Inferior parietal cortex (tissue), 1 donor: ENCODE data around the gene LMX1A.

ENCODE experiments used
- DNase-seq: peaks from one replicate; pipeline ENCODE4 v3.0.0-alpha.2; 2016; ENCODE audit errors: extremely low spot score

LMX1A gene

DNA sequence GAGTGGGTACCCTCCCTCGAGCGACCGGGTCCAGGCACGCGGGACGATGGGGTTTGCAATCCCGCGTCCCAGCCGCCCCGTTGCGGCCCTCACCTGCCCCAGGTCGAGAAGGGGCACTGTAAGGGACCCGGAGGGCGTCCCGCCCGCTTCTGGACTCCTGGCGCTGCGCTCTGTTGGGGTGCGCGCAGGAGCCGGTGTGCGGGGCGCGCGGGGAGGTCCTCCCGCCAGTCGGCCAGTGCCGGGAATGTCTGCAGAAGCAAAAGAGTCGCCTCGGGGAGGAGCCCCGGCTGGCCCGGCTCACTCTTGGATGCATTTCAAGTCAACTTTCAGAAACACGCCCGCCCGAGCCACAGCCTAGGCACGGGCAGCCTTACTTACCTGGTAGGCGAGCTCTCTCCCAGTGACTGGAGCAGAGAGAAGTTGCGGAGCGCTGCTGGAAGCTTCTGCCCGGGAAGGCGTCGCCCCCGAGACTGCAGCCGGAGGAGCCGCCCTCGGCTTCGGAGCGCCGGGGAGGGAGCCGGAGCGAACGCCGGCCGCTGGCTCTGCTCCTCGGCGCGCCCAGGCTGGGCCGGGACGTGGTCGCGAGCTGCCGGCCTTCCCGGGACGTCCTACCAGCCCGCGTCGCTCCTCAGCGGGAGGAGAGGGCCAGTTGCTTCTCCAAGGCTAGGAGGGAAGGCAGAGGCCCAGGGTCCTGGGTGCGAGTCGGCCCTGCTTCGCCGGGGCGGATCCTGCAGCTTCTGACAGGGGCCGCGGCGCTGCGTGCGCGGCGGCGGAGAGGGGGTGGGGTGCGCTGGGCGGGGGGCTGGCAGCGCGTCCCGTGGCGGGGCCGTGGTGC, at the start of gene LMX1A:
Gene LMX1A, minus strand, starts transcription at position 739 of the 835 bp plus-strand sequence. CDS start 1,156 bp downstream, outside the sequence.
- DNase-seq, result no peak

DNA sequence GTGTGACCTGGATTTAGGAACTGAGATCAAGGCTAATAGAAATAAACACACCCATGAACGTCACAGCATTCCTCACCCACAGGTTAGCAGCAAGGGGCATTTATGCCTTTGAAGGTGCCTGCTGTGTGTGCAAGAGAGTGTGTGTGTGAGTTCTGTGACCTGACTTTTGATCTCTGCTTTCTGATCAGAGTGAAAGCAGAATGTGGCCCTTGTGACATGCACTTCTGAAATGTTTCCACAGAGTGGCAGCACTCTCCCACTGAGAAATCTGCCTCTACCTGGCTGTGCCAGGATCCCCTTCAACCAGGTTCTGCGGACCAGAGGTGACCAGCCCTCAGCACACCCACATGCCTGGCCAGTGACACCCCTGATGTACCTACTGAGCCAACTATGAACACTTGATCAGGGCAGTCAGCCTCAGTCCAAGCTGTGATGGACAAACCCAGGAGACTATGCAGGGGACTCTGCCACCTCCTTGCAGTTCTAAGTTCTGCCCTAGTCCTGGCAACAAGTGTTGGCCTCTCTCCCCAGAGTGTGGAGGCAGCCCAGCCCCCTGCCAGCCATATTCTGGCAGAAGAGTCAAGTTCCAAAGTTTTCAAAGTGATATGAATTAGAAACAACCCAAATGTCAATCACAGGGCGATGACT, 47.4 kb upstream of the LMX1A start:
- peak; percentile 39 for DNase-seq

DNA sequence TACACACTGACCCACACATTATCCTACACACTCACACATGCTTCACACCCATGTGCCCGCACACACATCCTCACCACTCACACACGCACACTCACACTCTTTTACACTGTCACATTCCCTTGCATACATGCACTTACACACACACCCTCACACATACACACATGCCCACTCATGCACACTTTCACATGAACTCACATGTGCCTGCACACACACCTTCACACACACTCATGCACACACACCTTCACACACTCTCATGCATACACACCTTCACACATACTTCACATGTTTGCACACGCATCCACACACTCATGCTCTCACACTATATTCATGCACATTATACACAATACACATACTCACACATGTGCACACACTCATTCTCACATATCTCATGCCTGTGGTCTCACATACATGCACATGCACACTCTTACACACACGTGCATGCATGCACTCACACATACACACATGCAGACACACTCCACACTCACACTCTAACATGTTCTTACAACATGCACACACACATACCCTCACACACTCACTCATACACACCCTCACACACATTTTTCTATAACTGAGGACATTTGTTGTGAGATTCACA, 46.1 kb upstream of the LMX1A start:
- DNase-seq, result no peak

DNA sequence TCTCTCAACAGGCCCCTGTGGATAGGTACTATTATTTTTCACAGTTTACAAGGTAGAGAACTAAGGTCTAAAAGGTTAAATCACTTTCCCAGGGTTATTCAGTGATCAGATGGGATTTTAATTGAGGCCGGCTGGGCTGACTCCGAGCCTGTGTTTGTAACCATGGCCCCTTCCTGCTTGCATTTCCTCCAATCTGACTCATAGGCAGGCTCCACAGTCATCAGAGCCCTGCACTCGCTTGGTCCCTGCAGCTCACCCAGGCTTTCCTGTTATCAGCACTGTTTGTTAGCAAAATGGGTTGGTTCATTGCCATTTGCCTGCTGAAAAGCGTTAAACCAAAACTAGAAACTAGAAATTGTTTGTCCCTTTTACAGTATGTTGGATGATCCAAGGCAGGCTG, 41.4 kb upstream of the LMX1A start:
- DNase-seq, result no peak

DNA sequence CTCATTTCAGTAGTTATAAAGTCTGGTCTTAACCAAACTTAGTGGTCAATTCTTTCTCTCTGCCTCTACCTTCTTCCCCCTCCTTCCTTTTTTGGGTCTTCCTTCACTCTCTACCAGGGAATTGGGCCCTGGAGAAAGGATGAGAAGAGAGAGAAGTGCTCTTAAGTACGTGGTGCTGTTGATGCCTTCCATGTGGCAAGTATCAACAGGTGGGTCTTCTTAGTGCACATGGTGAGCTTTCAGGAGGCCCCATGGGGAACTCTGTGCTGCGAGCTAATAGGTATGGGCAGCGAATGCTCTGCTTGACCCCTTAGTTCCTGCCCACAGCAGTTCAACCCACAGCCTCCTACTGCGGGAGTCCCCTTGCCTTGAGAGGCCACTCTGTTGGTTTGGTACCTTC, 39.4 kb upstream of the LMX1A start:
- no peak for DNase-seq

DNA sequence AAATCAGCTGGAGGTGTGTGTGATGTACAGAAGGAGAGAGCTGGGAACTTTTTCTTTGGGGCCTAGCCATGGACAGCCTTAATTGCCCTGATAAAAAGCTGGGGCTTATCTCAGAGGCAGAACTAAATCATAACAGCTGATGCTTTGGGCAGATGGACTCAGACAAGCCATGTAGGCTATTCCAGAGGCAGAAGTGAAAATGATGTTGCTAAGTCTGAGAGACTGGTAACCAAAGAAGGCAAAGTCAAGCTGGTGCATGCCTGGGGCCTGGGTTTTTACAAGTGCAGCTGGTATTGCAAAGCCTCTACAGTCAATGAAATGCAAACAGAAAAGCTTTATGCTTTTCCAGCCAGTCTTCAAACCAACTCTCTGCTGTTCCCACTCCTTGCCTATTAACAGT, 39.0 kb upstream of the LMX1A start:
- DNase-seq, result no peak

DNA sequence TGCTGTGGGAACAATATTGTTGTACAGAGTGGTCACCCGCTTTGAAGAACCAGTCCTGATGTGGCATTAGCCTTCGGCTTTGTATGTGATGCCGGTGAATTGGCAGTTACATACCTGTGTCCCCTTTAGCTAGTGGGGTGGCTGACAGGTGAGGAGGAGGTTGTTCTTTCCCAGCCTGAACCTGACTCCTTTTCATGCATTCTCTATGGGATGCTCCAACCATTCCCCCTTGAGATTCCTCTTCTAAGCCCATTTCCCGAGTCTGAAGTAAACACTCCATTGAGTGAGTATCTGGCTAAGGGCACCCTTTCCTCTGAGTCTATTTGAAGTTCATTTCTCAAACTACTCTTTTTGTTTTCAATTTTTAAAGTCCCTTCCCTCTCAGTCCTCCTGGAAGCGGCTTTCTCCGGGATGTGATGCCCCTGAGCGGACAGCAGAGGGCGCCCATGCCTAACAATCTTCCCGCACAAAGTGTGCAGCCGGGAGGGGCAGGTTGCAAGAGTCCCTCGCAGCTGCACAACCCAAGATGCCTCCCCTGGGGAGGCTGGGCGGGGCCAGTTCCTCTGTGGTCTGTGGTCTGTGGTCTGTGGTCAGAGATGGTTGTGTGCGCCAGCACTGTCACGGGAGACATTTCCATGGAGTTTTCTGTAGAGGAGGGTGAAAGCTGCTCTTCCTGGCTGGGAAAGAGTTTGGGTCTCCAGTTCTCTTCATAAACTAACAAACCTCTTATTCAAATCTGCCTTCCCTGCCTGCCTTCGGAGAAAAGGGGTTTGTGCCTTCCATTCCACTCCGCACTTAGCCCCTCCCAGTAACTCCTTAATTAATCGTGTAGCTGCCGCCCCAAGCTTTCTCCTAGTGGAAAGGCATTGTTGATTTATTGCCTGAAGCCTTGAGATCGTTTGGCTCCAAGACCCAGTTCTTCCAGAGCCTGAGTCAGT, 36.4 kb upstream of the LMX1A start:
- DNase-seq, result peak; percentile 85

DNA sequence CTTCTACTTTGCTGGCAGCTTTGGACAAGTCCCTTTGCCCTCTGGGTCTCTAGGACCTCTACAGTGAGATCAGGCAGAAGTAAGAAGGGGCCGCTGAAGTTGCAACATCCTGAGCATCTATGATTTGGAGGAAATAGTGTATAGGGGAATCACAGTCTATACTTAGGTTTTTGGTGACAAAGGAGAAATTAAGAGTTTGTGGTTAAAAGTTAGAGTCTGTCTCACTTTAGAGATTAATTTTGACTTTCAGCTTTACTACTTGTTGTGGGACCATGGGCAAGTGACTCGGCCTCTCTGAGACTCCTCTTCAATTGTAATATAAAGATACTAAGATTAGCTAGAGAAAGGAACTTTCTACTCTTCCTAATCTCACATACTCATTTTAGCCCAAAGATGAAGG, 33.1 kb upstream of the LMX1A start:
- DNase-seq, result no peak

DNA sequence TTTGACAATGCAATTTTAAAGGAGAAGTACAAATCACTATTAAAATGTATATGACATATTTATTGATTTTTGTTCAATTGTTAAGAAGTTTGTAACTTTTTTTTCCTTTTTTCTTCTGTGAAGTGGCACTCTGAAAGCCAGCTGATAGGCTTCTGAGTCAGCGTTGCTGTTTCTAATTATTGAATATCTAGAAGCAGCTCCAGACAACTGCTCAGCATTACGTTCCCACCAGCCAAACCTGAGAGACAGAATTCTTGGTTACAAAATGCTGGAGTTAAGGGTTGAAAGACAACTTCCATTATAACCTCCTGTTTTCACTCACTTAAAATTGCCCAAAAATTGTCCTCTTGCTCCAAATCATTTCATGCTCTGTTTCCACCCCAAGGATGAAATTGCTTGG, 31.4 kb upstream of the LMX1A start:
- no peak for DNase-seq

DNA sequence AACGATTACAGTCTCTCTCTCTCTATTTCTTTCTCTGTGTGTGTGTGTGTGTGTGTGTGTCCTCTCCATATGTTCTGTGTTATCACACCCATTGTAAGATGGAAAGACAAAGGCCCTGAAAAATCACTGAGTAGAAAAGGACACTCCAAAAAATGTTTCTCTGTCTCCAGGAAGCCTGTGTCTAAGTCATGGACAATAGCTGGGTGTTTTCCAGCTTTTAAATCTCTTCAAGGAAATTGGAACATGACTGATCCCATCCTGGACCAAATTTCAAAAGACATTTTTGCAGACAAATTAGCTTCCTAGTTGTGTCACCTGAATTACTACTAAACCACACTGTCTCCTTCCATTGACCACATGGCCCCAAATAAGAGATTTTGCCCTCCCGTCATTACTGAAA, 31.0 kb upstream of the LMX1A start:
- DNase-seq, result no peak

DNA sequence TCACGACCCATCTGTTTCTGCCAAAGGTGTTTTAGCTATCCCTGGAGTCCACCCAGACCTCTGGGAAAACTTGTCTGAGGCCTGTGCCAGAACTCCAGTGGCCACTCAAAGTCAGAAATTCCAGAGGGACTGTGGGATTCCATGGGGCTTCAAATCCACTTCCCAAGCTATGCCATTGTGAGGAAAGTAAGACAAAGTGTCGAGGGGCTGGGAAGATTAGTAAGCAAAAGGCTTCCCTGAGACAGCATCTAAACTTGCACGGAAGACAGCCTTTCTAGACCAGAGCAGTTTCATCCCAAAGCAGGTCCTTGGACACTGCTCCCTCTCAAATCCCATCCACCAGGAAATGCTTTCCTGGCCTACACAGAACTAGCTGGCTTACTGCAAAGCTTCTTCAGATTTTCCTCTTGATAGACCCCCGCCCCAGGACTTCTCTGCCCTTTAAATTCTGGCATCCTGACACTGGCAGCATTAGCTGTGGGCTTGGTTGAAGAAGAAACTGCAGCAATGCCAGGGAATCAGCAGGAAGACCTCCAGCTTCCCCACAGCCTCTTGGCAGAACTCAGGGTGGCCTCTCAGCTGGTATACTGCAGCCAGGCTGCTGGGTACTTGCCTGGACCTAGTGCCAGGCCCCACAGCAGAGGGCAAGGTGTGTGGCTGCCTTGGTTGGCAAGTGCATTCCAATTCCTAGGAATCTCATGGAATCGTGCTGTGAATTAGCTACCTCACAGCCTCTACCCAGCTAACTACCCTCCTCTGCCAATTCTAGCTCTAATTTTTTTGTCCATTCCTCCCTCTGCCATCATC, 27.3 kb upstream of the LMX1A start:
- no peak for DNase-seq

DNA sequence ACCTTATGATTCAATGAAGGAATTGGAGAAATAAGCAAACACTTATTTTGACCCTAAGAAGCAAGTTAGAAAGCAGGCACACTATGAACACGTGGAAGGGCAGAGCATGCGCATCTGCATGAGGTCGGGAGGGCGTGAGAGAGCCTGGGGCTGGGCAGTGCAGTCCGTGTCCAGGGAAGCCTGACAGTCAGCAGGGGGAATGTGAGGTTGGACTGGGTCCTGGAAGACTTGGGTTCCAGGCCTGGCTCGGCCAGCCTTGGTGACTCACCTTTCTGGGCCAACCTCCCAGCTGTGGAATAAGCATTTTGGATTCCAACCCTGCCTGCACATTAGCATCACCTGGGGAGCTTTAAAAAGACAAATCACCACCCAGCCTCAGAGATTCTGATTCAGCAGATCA, 26.6 kb upstream of the LMX1A start:
- no peak for DNase-seq

DNA sequence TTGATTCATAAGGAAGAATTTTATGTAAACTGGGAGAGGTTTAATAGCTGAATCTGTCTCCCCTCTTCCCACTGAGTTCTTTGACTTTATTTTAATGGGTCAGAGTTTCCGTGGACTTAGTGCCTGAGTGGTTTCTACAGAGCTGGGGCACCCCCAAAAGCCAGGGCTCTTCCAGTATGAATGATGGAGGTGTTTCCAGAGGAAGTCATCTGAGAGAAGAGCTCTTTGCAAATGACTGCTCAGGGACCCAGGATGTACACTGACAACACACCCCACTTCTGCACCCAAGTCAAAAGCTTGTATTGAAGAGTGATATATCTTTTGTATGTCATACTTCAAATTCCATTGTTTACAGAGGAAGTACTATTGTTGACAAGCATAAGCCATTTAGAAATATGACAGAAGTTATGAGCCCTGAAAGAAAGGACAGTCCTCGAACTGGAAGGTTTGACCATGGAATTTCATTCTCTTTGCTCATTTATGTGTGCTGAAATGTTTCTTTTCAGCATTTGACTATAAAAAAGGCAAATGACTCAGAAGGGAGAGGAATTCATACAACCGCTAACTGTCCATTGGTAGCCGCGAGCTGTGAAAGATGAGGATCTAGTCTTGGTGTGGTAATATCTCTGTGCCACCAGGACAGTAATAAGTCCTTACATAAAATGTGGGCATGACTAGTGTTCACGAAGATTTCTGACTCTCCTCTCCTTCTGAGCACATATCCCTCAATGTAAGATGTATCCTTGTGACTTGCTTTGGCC, 25.4 kb upstream of the LMX1A start:
- DNase-seq, result no peak

DNA sequence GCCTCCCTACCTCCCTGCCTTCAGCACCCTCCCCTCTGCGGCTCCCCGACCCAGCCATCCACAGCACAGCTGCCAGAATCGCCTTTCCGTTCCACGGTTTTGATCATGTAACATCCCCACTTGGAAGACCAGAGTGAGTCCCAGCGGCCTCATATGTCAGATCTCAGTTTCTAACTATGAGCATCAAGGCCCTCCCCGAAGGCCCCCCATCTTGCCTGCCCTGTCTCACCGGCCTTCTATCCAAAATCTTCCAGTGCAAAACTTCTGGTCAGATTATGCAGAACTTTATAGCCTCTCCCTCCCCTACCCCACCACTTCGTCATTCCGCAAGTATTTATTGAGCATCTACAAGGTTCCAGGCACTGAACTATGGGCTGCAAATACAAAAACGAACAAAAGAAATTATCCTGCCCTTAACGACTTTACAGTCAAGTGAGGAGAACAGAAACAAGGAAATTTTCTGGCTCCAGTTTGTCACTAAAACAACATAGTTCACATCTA, 20.3 kb upstream of the LMX1A start:
- DNase-seq, result no peak

DNA sequence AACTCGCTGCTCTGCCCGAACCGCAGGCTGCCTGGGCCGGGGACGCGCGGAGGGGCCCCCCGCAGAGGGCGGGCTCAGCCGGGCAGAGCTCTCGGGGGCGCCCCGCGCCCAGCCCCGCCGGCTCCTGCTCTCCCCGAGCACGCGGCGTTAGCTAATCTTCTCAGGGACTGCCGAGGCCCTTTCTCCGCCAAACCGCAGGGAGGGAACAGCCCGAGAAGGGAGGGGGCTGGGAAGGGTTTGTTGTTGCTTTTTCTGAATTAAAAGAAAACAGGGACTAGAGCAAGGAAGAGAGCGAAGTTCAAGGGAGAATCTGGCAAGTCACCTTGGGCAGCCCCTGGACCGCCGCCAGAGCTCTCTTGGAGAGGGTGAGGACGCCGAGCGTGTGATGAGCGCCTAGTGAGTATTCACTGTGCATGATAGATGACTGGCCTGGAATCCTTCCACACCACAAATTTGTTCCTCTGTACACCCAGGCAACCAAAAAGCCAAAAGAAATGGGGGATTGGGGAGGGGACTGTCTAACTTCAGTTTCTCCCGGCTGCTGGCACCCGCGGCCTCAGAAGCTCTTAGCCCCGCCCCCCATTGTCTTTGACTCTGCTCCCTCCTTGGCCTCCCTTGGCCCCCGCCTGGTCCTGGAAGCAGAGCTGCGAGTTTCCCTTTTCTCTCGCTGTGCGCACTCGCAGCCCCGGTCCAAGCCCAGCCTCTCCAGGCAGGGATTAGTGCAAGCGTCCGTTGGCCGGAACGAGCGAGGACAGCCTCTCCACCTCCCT, 19.7 kb upstream of the LMX1A start:
- peak; percentile 31 for DNase-seq

DNA sequence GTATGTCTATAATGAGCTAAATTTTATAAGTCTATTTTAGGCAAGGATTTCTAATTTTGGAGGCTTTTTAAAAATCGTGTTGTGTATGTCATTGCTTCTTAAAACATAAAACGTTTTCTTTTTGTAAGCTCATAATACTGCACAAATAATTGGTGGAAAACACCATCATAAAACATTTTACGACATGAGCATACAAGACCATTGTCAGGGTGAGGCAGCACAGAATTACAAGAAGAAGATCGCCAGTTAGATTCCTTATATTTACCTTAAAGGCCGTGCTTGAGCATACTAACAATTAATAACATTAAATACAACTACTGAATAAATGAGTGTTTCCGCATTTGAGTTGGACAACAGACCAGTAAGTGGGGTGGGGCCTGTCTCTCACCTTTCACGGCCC, 19.1 kb upstream of the LMX1A start:
- no peak for DNase-seq

DNA sequence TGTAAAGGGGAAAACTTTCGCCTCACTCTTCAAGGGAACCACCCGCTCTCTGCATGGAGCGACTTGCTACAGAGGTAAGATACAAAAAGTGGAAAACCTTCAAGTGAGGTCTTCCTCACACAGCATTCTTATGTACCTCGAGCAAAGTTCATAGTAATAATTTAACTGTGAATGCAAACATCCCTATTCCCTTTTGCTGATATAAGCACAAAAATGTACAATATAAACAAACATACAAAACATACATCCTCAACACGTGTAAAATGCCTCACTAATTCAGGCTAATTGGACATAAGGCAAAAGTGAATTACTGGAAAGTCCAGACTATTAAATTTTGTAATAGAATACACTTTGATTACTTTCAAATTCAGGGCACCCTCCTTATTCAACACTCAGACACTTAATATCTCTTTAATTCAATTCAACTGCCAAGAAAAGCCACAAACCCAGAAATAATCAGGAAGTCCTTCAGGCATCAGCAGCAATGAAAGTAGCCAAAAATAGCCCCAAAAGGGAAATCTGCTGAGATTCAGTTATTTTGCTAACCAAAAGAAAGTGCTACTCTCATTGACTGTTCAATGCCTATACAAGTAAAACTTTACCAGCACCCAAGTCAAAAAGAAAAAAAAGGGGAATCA, 15.2 kb upstream of the LMX1A start:
- no peak for DNase-seq

DNA sequence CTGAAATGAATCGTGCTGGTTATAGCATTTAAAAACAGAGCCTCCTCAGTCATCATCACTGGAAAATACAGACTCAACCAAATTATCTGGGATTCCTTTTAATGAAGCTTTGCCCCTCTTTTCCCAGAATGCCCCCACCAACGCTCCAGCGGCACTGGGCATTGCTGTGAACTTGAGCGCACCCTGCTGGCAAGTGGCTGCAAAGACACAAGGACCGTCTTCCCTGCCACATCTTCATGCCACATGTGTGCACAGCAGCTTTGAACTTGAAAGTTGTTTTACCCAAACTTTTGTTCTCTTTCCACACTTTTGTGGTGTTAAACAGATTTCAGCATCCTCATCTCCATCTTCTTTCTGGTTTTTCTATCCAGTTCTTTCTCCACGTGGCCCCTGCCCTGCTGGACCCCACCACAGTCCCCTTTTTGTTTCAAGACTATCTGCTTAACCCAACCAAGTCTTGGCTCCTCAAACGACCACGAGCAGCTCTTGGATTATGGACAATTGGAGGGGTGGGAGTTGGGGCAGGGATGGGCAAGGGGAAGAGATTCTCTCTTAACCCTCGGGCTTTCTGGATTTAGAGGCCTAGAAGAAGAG, 12.8 kb upstream of the LMX1A start:
- DNase-seq, result peak; percentile 74
